Endothelial cell of umbilical vein (primary cell): ENCODE data around the gene IL22. TPM values are rescaled to one million over a fixed set of nuclear protein-coding genes. Genes with fewer than 3 reads are reported as not detected.

Experiments
- BruUV-seq: library from RNA; stranded (reverse); fragments of 400-500 nt; replicated peaks from 2 replicates; lab custom pipeline; 2021; lab: Mats Ljungman, UMichigan
- CTCF ChIA-PET: fragments of 300-600, 350-600 bp; sonication (Branson Sonifier 250); formaldehyde crosslinking; loops from one replicate; lab custom pipeline; 2021; ENCODE audit warnings: antibody characterized with exemption, inconsistent platforms; lab: Charles Lee
- POLR2A ChIA-PET: fragments of 300-600, 350-600 bp; sonication (Branson Sonifier 250); formaldehyde crosslinking; loops from one replicate; lab custom pipeline; 2021; ENCODE audit warnings: antibody characterized with exemption, inconsistent platforms; lab: Charles Lee
- DNase-seq: peaks from one replicate; pipeline ENCODE4 v3.0.0-alpha.2; 2011; ENCODE audit warnings: low read depth, low spot score
- FAIRE-seq: peaks from 2 replicates; lab custom pipeline; 2011; peaks lifted over from hg19 to GRCh38; lab: Jason Lieb, UNC
- H2AFZ ChIP-seq: 2 replicates; pipeline ENCODE4 v1.6.0; 2012; ENCODE audit warnings: low read depth, low read length, control low read depth, inconsistent platforms
- H3K27ac ChIP-seq: 2 replicates; pipeline ENCODE4 v1.5.1; 2011; ENCODE audit warnings: low read depth, mild to moderate bottlenecking, control low read depth, low read length, moderate library complexity; ENCODE audit not compliant: insufficient read depth
- H3K27me3 ChIP-seq, 2 experiments: 2 replicates each; pipeline versions ENCODE4 v1.6.0 to v1.6.1; 2011; ENCODE audit warnings: low read length in 2 of 2, mixed read lengths in 1 of 2; ENCODE audit not compliant: control insufficient read depth in 2 of 2, insufficient read depth in 2 of 2
- H3K36me3 ChIP-seq, 2 experiments: 2 replicates in 1 of 2; 3 replicates in 1 of 2; pipeline ENCODE4 v1.5.1; 2011; ENCODE audit warnings: low read length in 2 of 2, mild to moderate bottlenecking in 1 of 2, moderate library complexity in 1 of 2; ENCODE audit not compliant: control insufficient read depth in 2 of 2, insufficient read depth in 2 of 2; ENCODE audit errors: extremely low read depth in 1 of 2
- H3K4me1 ChIP-seq: 3 replicates; pipeline ENCODE4 v1.5.1; 2011; ENCODE audit warnings: mild to moderate bottlenecking, low read length; ENCODE audit not compliant: control insufficient read depth, insufficient read depth; ENCODE audit errors: extremely low read depth
- H3K4me2 ChIP-seq: 2 replicates; pipeline ENCODE4 v1.6.1; 2011; ENCODE audit warnings: low read length, control low read depth, mixed read lengths; ENCODE audit not compliant: insufficient read depth
- H3K4me3 ChIP-seq, 3 experiments: fragments of 200-600 bp in 1 of 3; sonication (generic), shearing (Covaris generic) in 1 of 3; replicated peaks in 1 of 3; 2 replicates each; pipeline ENCODE4 v1.5.1; 2011 to 2016; ENCODE audit warnings: control low read depth in 3 of 3, low read length in 3 of 3, mild to moderate bottlenecking in 2 of 3, inconsistent platforms in 1 of 3, low read depth in 1 of 3, moderate library complexity in 1 of 3; ENCODE audit not compliant: insufficient read depth in 1 of 3
- H3K79me2 ChIP-seq: 2 replicates; pipeline ENCODE4 v1.6.0; 2012; ENCODE audit warnings: low read length, inconsistent platforms; ENCODE audit not compliant: control insufficient read depth, insufficient read depth
- H3K9ac ChIP-seq: replicated peaks from 2 replicates; pipeline ENCODE3; 2011; ENCODE audit warnings: low read length, control low read depth; ENCODE audit not compliant: insufficient read depth; ENCODE audit errors: extremely low read depth
- H3K9me1 ChIP-seq: replicated peaks from 3 replicates; pipeline ENCODE4 v1.6.0; 2011; ENCODE audit warnings: mild to moderate bottlenecking, low read length; ENCODE audit not compliant: control insufficient read depth, insufficient read depth; ENCODE audit errors: extremely low read depth
- H3K9me3 ChIP-seq: replicated peaks from 2 replicates; pipeline ENCODE4 v1.5.1; 2012; ENCODE audit warnings: low read length, inconsistent platforms; ENCODE audit not compliant: control insufficient read depth, insufficient read depth
- H4K20me1 ChIP-seq: replicated peaks from 2 replicates; pipeline ENCODE3; 2011; ENCODE audit warnings: mild to moderate bottlenecking, low read length; ENCODE audit not compliant: control insufficient read depth, insufficient read depth; ENCODE audit errors: extremely low read depth
- CTCF ChIP-seq, 2 donors: IDR thresholded peaks; 1 replicate in 1 of 2; 2 replicates in 1 of 2; pipeline ENCODE4 v1.5.1; 2011; ENCODE audit warnings: low read length in 2 of 2, mild to moderate bottlenecking in 2 of 2, moderate library complexity in 2 of 2, control low read depth in 1 of 2, inconsistent platforms in 1 of 2, low read depth in 1 of 2; ENCODE audit not compliant: insufficient read depth in 1 of 2; ENCODE audit errors: extremely low read depth in 1 of 2
- EZH2 ChIP-seq: IDR thresholded peaks from 2 replicates; pipeline ENCODE4 v1.6.1; 2012; ENCODE audit warnings: borderline replicate concordance, low read depth, mild to moderate bottlenecking, moderate library complexity, low read length, inconsistent platforms; ENCODE audit not compliant: severe bottlenecking
- FOS ChIP-seq: IDR thresholded peaks from 2 replicates; pipeline ENCODE4 v1.6.1; 2011; ENCODE audit warnings: mild to moderate bottlenecking, low read length, moderate library complexity, borderline replicate concordance; ENCODE audit not compliant: insufficient read depth
- GATA2 ChIP-seq: IDR thresholded peaks from 2 replicates; pipeline ENCODE4 v1.7.0; 2011; ENCODE audit warnings: low read depth, mild to moderate bottlenecking, moderate library complexity, mixed read lengths, low read length; ENCODE audit not compliant: insufficient read length, insufficient read depth
- JUN ChIP-seq: IDR thresholded peaks from 2 replicates; pipeline ENCODE4 v1.6.1; 2011; ENCODE audit warnings: borderline replicate concordance, low read depth; ENCODE audit not compliant: insufficient read length, insufficient read depth
- MAX ChIP-seq: IDR thresholded peaks from 2 replicates; pipeline ENCODE4 v1.6.1; 2011; ENCODE audit not compliant: insufficient read depth, insufficient read length
- MYC ChIP-seq: IDR thresholded peaks from one replicate; pipeline ENCODE4 v1.6.1; 2011; ENCODE audit warnings: mild to moderate bottlenecking, low read depth, low read length
- POLR2A ChIP-seq: IDR thresholded peaks from 2 replicates; pipeline ENCODE4 v1.6.1; 2012; ENCODE audit warnings: low read depth, mild to moderate bottlenecking, control low read depth, low read length
- POLR2AphosphoS5 ChIP-seq: IDR thresholded peaks from 2 replicates; pipeline ENCODE4 v1.6.1; 2012; ENCODE audit warnings: low read depth, mild to moderate bottlenecking, control low read depth, low read length, moderate library complexity; ENCODE audit not compliant: insufficient read depth
- dilution Hi-C: fragments of 300-500 bp; cut with MboI; formaldehyde crosslinking; loops from one replicate; pipeline ENCODE4 v1.15.0; 2019; ENCODE audit warnings: low sequenced_read_pairs; ENCODE audit not compliant: extremely low pct_ligation_motif_present
- intact Hi-C: fragments of 100-400 bp; cut with micrococcal nuclease; formaldehyde crosslinking; loops from one replicate; pipeline ENCODE4 v1.10.0; 2022
- polyA plus RNA-seq, 4 experiments: library from polyadenylated mRNA; depleted of rRNA in 3 of 4; stranded (reverse) in 3 of 4; unstranded in 1 of 4; fragments of >200 nt; gene quantifications; 2 replicates each; pipeline versions ENCODE4 v1.2.1 to v1.2.3, GENCODE V29; 2011 to 2012; ENCODE audit warnings: missing spikeins in 1 of 4
- total RNA-seq: library from RNA; stranded (reverse); gene quantifications from 2 replicates; pipeline ENCODE4 v1.2.3, GENCODE V29; 2021

The IL22 gene
- total and polyA plus RNA-seq, 2 donors (not counting 3 experiments of a cell fraction or from before 2014, with no cell fraction given), result not detected

- intact Hi-C loops, result no loop called here
- Histone ChIP-seq H3K27me3 (peaks cover 5 to 6% of the 10 kb centered on the region in 2 experiments), H3K4me1 (no peaks in the 10 kb centered on the region), H3K36me3 (no peaks in the 10 kb centered on the region), H3K9ac (no peak overlapping the region), H2AFZ (no peak overlapping the region), H3K27ac (no peak overlapping the region), H3K79me2 (no peaks in the 10 kb centered on the region), H3K4me2 (no peak overlapping the region), H3K9me3 (no peaks in the 10 kb centered on the region), H3K4me3 (no peak overlapping the region), H4K20me1 (no peaks in the 10 kb centered on the region), H3K9me1 (no peaks in the 10 kb centered on the region)
- DNase-seq, result no peak
- dilution Hi-C loops, result no loop called here
- ChIA-PET POLR2A (no interaction called here), CTCF (no interaction called here)
- TF ChIP-seq FOS, result no peak
- no peak for TF ChIP-seq MAX
- TF ChIP-seq GATA2, result no peak
- no peak for TF ChIP-seq POLR2A
- TF ChIP-seq MYC, result no peak
- TF ChIP-seq JUN, result no peak
- TF ChIP-seq POLR2AphosphoS5, result no peak
- no peak for TF ChIP-seq CTCF (IDR thresholded peaks at IDR 0.05; ENCODE audit: extremely low read depth in 1 of 2, insufficient read depth in 1 of 2, low read depth in 1 of 2, low read length in 2 of 2)
- TF ChIP-seq EZH2, result no peak
- no peak for FAIRE-seq
- no TSS peak for BruUV-seq
These were observed 15.6 kb upstream of the IL22 start for GRCh38 chr12:68268967-68269366.
